ENCODE measurements around the gene ITGA2. TPM values are rescaled to one million over a fixed set of nuclear protein-coding genes. Genes with fewer than 3 reads are reported as not detected.

Gene ITGA2
- polyA plus RNA-seq, 1 donor, result 32.4 TPM

Other genes with a start within 250 kb of the ITGA2 start
- gene ITGA1, start 201.4 kb upstream of the ITGA2 start, polyA plus RNA-seq (ENCODE audit: insufficient read length), result 60.0 TPM
- gene PELO, start 201.4 kb upstream of the ITGA2 start, polyA plus RNA-seq (ENCODE audit: insufficient read length), result 26.7 TPM
- gene MOCS2, start 120.4 kb downstream of the ITGA2 start, polyA plus RNA-seq (ENCODE audit: insufficient read length), result 77.5 TPM

Measured in left kidney (tissue), 1 donor.